ENCODE data around the gene IL5. TPM values are rescaled to one million over a fixed set of nuclear protein-coding genes. Genes with fewer than 3 reads are reported as not detected.

Gene IL5
- total and polyA plus RNA-seq, 10 donors: not detected

GRCh38 chr5:132561601-132562000 lies 18.3 kb upstream of the IL5 start:
- TF ChIP-seq POLR2AphosphoS5 (IDR thresholded peaks at IDR 0.05): no peak
- TF ChIP-seq POLR2A (IDR thresholded peaks at IDR 0.05): no peak
- TF ChIP-seq CTCF (IDR thresholded peaks at IDR 0.05 in 8 of 11, conservative IDR thresholded peaks at IDR 0.05 in 3 of 11): no peak
- intact Hi-C loops (cut with DNase I; ENCODE audit: low total_unique reads): no loop called here
- no peak overlapping the region for H3K4me3 ChIP-seq
- H3K27ac ChIP-seq: no peak overlapping the region
- H3K9me3 ChIP-seq: peaks cover 0 to 22% (median 17%) of the 10 kb centered on the region in 8 donors
- 94 to 98% (median 96%) methylated on average over 3 of the region's 3 CpGs for WGBS, 5 donors
- peaks cover 5 to 73% (median 29%) of the 10 kb centered on the region in 6 donors for H3K36me3 ChIP-seq
- DNase-seq: no peak
- peaks cover 17 to 34% (median 23%) of the 10 kb centered on the region in 6 donors for H3K4me1 ChIP-seq
- no peaks in the 10 kb centered on the region for H3K27me3 ChIP-seq (replicated peaks in 1 of 7)

GRCh38 chr5:132559383-132560060 lies 16.2 kb upstream of the IL5 start:
- intact Hi-C loops (cut with DNase I; ENCODE audit: low total_unique reads): no loop called here
- peaks cover 17 to 41% (median 23%) of the 10 kb centered on the region in 6 donors for H3K4me1 ChIP-seq
- no peak overlapping the region for H3K4me3 ChIP-seq
- no peak overlapping the region for H3K27ac ChIP-seq
- TF ChIP-seq POLR2A (IDR thresholded peaks at IDR 0.05) (no peak), POLR2AphosphoS5 (IDR thresholded peaks at IDR 0.05) (no peak), CTCF (IDR thresholded peaks at IDR 0.05 in 8 of 11, conservative IDR thresholded peaks at IDR 0.05 in 3 of 11) (no peak)
- 80 to 87% (median 83%) methylated on average over 2 of the region's 2 CpGs for WGBS, 5 donors
- no peaks in the 10 kb centered on the region for H3K27me3 ChIP-seq (replicated peaks in 1 of 7)
- DNase-seq: no peak
- H3K36me3 ChIP-seq: peaks cover 4 to 52% (median 25%) of the 10 kb centered on the region in 6 donors
- peaks cover 0 to 25% (median 14%) of the 10 kb centered on the region in 8 donors for H3K9me3 ChIP-seq

- intact Hi-C loops (cut with DNase I; ENCODE audit: low total_unique reads): no loop called here
- Histone ChIP-seq H3K27ac (peak overlapping the region; percentile 79 to 91 (median 88)), H3K27me3 (replicated peaks in 1 of 7) (no peaks in the 10 kb centered on the region), H3K4me1 (peaks cover 17 to 41% (median 23%) of the 10 kb centered on the region in 6 donors), H3K9me3 (peaks cover 0 to 18% (median 0%) of the 10 kb centered on the region in 8 donors), H3K36me3 (peaks cover 0 to 33% (median 14%) of the 10 kb centered on the region in 6 donors), H3K4me3 (peak overlapping the region; percentile 56 to 89 (median 76))
- DNase-seq: peak; percentile 77
- TF ChIP-seq CTCF (IDR thresholded peaks at IDR 0.05 in 8 of 11, conservative IDR thresholded peaks at IDR 0.05 in 3 of 11): no peak
- no peak for TF ChIP-seq POLR2A (IDR thresholded peaks at IDR 0.05)
- TF ChIP-seq POLR2AphosphoS5 (IDR thresholded peaks at IDR 0.05): no peak
- 5 to 8% (median 8%) methylated on average over 15 of the region's 15 CpGs for WGBS, 5 donors
Measured at GRCh38 chr5:132557478-132558172, 14.3 kb upstream of the IL5 start.

Data from spleen (tissue), 11 donors.